HepG2 (cell line): ENCODE results near the gene CEP78. TPM values are rescaled to one million over a fixed set of nuclear protein-coding genes. Genes with fewer than 3 reads are reported as not detected.

ENCODE experiments used
- ATAC-seq: fragments of 200-7000 bp; cut with Tn5 transposase; 3 replicates; pipeline ENCODE4 v1.9.1; 2020; ENCODE audit warnings: mild to moderate bottlenecking, moderate library complexity
- BruUV-seq: library from RNA; stranded (reverse); fragments of 400-500 nt; replicated peaks from 2 replicates; lab custom pipeline; 2021; lab: Mats Ljungman, UMichigan
- CTCF ChIA-PET: fragments of 300-600 bp; formaldehyde crosslinking; extraction: SDS; loops from one replicate; lab custom pipeline; 2021; ENCODE audit warnings: low total read pairs, inconsistent platforms, low intra/inter-chr PET ratio; lab: Yijun Ruan, JAX
- POLR2A ChIA-PET: fragments of 350-600 bp; sonication (Branson Sonifier 250); formaldehyde crosslinking; loops from one replicate; lab custom pipeline; 2020; ENCODE audit warnings: antibody characterized with exemption, inconsistent platforms; lab: Yijun Ruan, JAX
- DNase-seq: peaks from one replicate; pipeline ENCODE4 v3.0.0-alpha.2; 2015; ENCODE audit warnings: low spot score
- FAIRE-seq: peaks from 3 replicates; lab custom pipeline; 2011; peaks lifted over from hg19 to GRCh38; lab: Jason Lieb, UNC
- H2AFZ ChIP-seq: one replicate; pipeline ENCODE4 v1.6.1; 2011; ENCODE audit warnings: low read length, inconsistent platforms
- H3K27ac ChIP-seq: fragments of 300-600 bp; 3 replicates; pipeline ENCODE4 v1.8.0; 2011; ENCODE audit warnings: mixed run types, mild to moderate bottlenecking, mixed read lengths, low read length, inconsistent platforms; ENCODE audit not compliant: insufficient read depth; ENCODE audit errors: extremely low read length
- H3K27me3 ChIP-seq, 2 experiments: fragments of 200-600 bp in 1 of 2; 2 replicates in 1 of 2; 3 replicates in 1 of 2; pipeline versions ENCODE4 v1.6.0 to v1.8.0; 2011; ENCODE audit warnings: low read length in 2 of 2, mild to moderate bottlenecking in 2 of 2, moderate library complexity in 2 of 2, inconsistent platforms in 1 of 2; ENCODE audit not compliant: insufficient read depth in 2 of 2, control insufficient read depth in 1 of 2
- H3K36me3 ChIP-seq, 2 experiments: fragments of 200-600 bp in 1 of 2; replicated peaks in 1 of 2; 2 replicates in 1 of 2; 3 replicates in 1 of 2; pipeline versions ENCODE4 v1.5.1 to v1.8.0; 2011; ENCODE audit warnings: low read length in 2 of 2, inconsistent platforms in 1 of 2; ENCODE audit not compliant: insufficient read depth in 2 of 2, control insufficient read depth in 1 of 2
- H3K4me1 ChIP-seq: 2 replicates; pipeline ENCODE4 v1.5.1; 2012; ENCODE audit warnings: low read length, inconsistent platforms; ENCODE audit not compliant: insufficient read depth
- H3K4me2 ChIP-seq: 2 replicates; pipeline ENCODE4 v1.6.0; 2011; ENCODE audit warnings: low read depth, low read length, inconsistent platforms
- H3K4me3 ChIP-seq, 3 experiments: fragments of 200-600 bp in 1 of 3; sonication (generic), shearing (Covaris generic) in 1 of 3; replicated peaks in 1 of 3; 2 replicates each; pipeline ENCODE4 v1.5.1; 2011 to 2016; ENCODE audit warnings: low read length in 3 of 3, inconsistent platforms in 2 of 3, low read depth in 2 of 3, mild to moderate bottlenecking in 2 of 3, control low read depth in 1 of 3, mixed read lengths in 1 of 3; ENCODE audit not compliant: insufficient read depth in 1 of 3
- H3K79me2 ChIP-seq: one replicate; pipeline ENCODE4 v1.6.1; 2011; ENCODE audit warnings: low read length, inconsistent platforms; ENCODE audit not compliant: insufficient read depth
- H3K9ac ChIP-seq: 2 replicates; pipeline ENCODE4 v1.6.0; 2011; ENCODE audit warnings: mild to moderate bottlenecking, low read depth, low read length, inconsistent platforms; ENCODE audit not compliant: insufficient read depth
- H3K9me3 ChIP-seq: 2 replicates; pipeline ENCODE4 v1.5.1; 2012; ENCODE audit warnings: mild to moderate bottlenecking, low read length
- H4K20me1 ChIP-seq: 2 replicates; pipeline ENCODE4 v1.6.0; 2011; ENCODE audit warnings: inconsistent platforms, mild to moderate bottlenecking, low read length, moderate library complexity; ENCODE audit not compliant: insufficient read depth
- AKAP8 ChIP-seq: sonication (generic); formaldehyde crosslinking; IDR thresholded peaks from 2 replicates; pipeline ENCODE4 v1.5.1; 2020; ENCODE audit warnings: mild to moderate bottlenecking, missing genetic modification reagents
- DZIP1 ChIP-seq: sonication (generic); formaldehyde crosslinking; IDR thresholded peaks from 2 replicates; pipeline ENCODE4 v1.5.0; 2020; ENCODE audit warnings: mild to moderate bottlenecking, missing genetic modification reagents
- NBN ChIP-seq: fragments of 450-650 bp; conservative IDR thresholded peaks from 2 replicates; pipeline ENCODE4 v1.6.1; 2017
- NCOA1 ChIP-seq: sonication (generic); formaldehyde crosslinking; IDR thresholded peaks from 2 replicates; pipeline ENCODE4 v1.9.0; 2021; ENCODE audit warnings: missing genetic modification reagents
- SIX4 ChIP-seq: sonication (generic); formaldehyde crosslinking; IDR thresholded peaks from 2 replicates; pipeline ENCODE4 v1.4.0; 2020; ENCODE audit warnings: missing genetic modification reagents
- XBP1 ChIP-seq: sonication (generic); formaldehyde crosslinking; IDR thresholded peaks from 2 replicates; pipeline ENCODE4 v1.5.0; 2020; ENCODE audit warnings: missing genetic modification reagents
- ZNF274 ChIP-seq: sonication (generic); formaldehyde crosslinking; IDR thresholded peaks from 2 replicates; pipeline ENCODE4 v1.5.1; 2020; ENCODE audit warnings: mild to moderate bottlenecking, missing genetic modification reagents
- ZNF724P ChIP-seq: sonication (generic); formaldehyde crosslinking; IDR thresholded peaks from 2 replicates; pipeline ENCODE4 v1.8.0; 2022; ENCODE audit warnings: missing genetic modification reagents, borderline replicate concordance
- ZNF781 ChIP-seq: sonication (generic); formaldehyde crosslinking; IDR thresholded peaks from 2 replicates; pipeline ENCODE4 v1.5.1; 2020; ENCODE audit warnings: borderline replicate concordance, mild to moderate bottlenecking, missing genetic modification reagents; ENCODE audit errors: not compliant biosample characterization
- ZNF850 ChIP-seq: sonication (generic); formaldehyde crosslinking; conservative IDR thresholded peaks from 2 replicates; pipeline ENCODE4 v1.9.0; 2021; ENCODE audit warnings: mild to moderate bottlenecking, missing genetic modification reagents
- ZSCAN21 ChIP-seq: sonication (generic); formaldehyde crosslinking; IDR thresholded peaks from 2 replicates; pipeline ENCODE4 v1.8.0; 2022; ENCODE audit warnings: mild to moderate bottlenecking, missing genetic modification reagents, moderate library complexity, borderline replicate concordance
- in situ Hi-C: cut with HindIII; loops from 2 replicates; pipeline ENCODE4 v1.10.0; 2017; ENCODE audit warnings: low pct_unique_long_range_greater_than_20kb; ENCODE audit not compliant: extremely low pct_ligation_motif_present
- intact Hi-C: fragments of 100-400 bp; cut with micrococcal nuclease; formaldehyde crosslinking; loops from one replicate; pipeline ENCODE4 v1.10.0; 2022; ENCODE audit not compliant: unreplicated experiment
- polyA plus RNA-seq, 8 experiments: library from polyadenylated mRNA; depleted of rRNA in 3 of 8; stranded (reverse) in 7 of 8; unstranded in 1 of 8; fragments of >200 nt; fragmentation: Illumina TruSeq in 4 of 8; extraction: Trizol in 4 of 8; gene quantifications; 2 replicates each; pipeline versions ENCODE4 v1.2.1 to v1.2.3, GENCODE V29; 2011 to 2016; ENCODE audit warnings: low read depth in 4 of 8, missing spikeins in 1 of 8, mixed read lengths in 1 of 8; ENCODE audit not compliant: insufficient read depth in 1 of 8
- total RNA-seq, 5 experiments: library from RNA; depleted of rRNA; stranded (reverse); fragments of >200 nt; fragmentation: Illumina TruSeq; extraction: Trizol; gene quantifications; 2 replicates each; pipeline ENCODE4 v1.2.3, GENCODE V29; 2016; ENCODE audit warnings: low read depth in 1 of 5
- TF ChIP-seq, protein P1 (sequence below): sonication (generic); formaldehyde crosslinking; IDR thresholded peaks from 2 replicates; pipeline ENCODE4 v1.5.0; 2020; ENCODE audit warnings: mild to moderate bottlenecking, low read depth, missing genetic modification reagents, borderline replicate concordance
- TF ChIP-seq, protein P2 (sequence below): sonication (generic); formaldehyde crosslinking; IDR thresholded peaks from 2 replicates; pipeline ENCODE4 v1.5.1; 2020; ENCODE audit warnings: mild to moderate bottlenecking, missing genetic modification reagents, borderline replicate concordance
- TF ChIP-seq, protein P3 (sequence below): sonication (generic); formaldehyde crosslinking; IDR thresholded peaks from 2 replicates; pipeline ENCODE4 v1.4.0; 2020; ENCODE audit warnings: missing genetic modification reagents

CEP78 gene
- total and polyA plus RNA-seq, 2 of the 13 experiments (the other 11 are each of a cell fraction or from before 2014, with no cell fraction given), result 5.1 to 30.8 TPM

- in situ Hi-C loops (no loop called here), intact Hi-C loops (no loop called here)
- Histone ChIP-seq H3K36me3 (peaks cover 4 to 21% of the 10 kb centered on the region in 2 experiments), H3K27me3 (no peaks in the 10 kb centered on the region), H3K79me2 (no peaks in the 10 kb centered on the region), H2AFZ (no peak overlapping the region), H3K9me3 (no peaks in the 10 kb centered on the region), H3K27ac (no peak overlapping the region), H3K4me2 (no peak overlapping the region), H3K4me1 (no peaks in the 10 kb centered on the region), H3K9ac (no peak overlapping the region), H3K4me3 (no peak overlapping the region), H4K20me1 (no peaks in the 10 kb centered on the region)
- no peak for DNase-seq
- POLR2A ChIA-PET, result no interaction called here
- no peak for ATAC-seq
- no TSS peak for BruUV-seq
- no peak for FAIRE-seq
- CTCF ChIA-PET, result no interaction called here
- no peak for TF ChIP-seq DZIP1 (CRISPR knock-in tag)
- no peak for TF ChIP-seq NBN
- TF ChIP-seq, protein P1, sequence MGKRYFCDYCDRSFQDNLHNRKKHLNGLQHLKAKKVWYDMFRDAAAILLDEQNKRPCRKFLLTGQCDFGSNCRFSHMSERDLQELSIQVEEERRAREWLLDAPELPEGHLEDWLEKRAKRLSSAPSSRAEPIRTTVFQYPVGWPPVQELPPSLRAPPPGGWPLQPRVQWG (CRISPR knock-in tag), result no peak
- no peak for TF ChIP-seq ZNF781
- no peak for TF ChIP-seq XBP1 (CRISPR knock-in tag)
- no peak for TF ChIP-seq ZNF850 (CRISPR knock-in tag)
- no peak for TF ChIP-seq SIX4 (CRISPR knock-in tag)
- no peak for TF ChIP-seq AKAP8 (CRISPR knock-in tag)
- TF ChIP-seq, protein P2, sequence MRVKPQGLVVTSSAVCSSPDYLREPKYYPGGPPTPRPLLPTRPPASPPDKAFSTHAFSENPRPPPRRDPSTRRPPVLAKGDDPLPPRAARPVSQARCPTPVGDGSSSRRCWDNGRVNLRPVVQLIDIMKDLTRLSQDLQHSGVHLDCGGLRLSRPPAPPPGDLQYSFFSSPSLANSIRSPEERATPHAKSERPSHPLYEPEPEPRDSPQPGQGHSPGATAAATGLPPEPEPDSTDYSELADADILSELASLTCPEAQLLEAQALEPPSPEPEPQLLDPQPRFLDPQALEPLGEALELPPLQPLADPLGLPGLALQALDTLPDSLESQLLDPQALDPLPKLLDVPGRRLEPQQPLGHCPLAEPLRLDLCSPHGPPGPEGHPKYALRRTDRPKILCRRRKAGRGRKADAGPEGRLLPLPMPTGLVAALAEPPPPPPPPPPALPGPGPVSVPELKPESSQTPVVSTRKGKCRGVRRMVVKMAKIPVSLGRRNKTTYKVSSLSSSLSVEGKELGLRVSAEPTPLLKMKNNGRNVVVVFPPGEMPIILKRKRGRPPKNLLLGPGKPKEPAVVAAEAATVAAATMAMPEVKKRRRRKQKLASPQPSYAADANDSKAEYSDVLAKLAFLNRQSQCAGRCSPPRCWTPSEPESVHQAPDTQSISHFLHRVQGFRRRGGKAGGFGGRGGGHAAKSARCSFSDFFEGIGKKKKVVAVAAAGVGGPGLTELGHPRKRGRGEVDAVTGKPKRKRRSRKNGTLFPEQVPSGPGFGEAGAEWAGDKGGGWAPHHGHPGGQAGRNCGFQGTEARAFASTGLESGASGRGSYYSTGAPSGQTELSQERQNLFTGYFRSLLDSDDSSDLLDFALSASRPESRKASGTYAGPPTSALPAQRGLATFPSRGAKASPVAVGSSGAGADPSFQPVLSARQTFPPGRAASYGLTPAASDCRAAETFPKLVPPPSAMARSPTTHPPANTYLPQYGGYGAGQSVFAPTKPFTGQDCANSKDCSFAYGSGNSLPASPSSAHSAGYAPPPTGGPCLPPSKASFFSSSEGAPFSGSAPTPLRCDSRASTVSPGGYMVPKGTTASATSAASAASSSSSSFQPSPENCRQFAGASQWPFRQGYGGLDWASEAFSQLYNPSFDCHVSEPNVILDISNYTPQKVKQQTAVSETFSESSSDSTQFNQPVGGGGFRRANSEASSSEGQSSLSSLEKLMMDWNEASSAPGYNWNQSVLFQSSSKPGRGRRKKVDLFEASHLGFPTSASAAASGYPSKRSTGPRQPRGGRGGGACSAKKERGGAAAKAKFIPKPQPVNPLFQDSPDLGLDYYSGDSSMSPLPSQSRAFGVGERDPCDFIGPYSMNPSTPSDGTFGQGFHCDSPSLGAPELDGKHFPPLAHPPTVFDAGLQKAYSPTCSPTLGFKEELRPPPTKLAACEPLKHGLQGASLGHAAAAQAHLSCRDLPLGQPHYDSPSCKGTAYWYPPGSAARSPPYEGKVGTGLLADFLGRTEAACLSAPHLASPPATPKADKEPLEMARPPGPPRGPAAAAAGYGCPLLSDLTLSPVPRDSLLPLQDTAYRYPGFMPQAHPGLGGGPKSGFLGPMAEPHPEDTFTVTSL (CRISPR knock-in tag), result no peak
- TF ChIP-seq ZNF274 (CRISPR knock-in tag), result no peak
- no peak for TF ChIP-seq ZNF724P
- no peak for TF ChIP-seq ZSCAN21 (CRISPR knock-in tag)
- TF ChIP-seq, protein P3, sequence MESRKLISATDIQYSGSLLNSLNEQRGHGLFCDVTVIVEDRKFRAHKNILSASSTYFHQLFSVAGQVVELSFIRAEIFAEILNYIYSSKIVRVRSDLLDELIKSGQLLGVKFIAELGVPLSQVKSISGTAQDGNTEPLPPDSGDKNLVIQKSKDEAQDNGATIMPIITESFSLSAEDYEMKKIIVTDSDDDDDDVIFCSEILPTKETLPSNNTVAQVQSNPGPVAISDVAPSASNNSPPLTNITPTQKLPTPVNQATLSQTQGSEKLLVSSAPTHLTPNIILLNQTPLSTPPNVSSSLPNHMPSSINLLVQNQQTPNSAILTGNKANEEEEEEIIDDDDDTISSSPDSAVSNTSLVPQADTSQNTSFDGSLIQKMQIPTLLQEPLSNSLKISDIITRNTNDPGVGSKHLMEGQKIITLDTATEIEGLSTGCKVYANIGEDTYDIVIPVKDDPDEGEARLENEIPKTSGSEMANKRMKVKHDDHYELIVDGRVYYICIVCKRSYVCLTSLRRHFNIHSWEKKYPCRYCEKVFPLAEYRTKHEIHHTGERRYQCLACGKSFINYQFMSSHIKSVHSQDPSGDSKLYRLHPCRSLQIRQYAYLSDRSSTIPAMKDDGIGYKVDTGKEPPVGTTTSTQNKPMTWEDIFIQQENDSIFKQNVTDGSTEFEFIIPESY, result no peak
- no peak for TF ChIP-seq NCOA1 (CRISPR knock-in tag)
Observed at GRCh38 chr9:78249542-78249941, 13.7 kb downstream of the CEP78 start.
